Measurements from ENCODE around the gene FAM3C.
"Not testable (repeated sequence)": the region's sequence is repeated elsewhere in the genome, so short reads cannot be mapped to it uniquely, and the experiment has no call there.

FAM3C gene

DNA sequence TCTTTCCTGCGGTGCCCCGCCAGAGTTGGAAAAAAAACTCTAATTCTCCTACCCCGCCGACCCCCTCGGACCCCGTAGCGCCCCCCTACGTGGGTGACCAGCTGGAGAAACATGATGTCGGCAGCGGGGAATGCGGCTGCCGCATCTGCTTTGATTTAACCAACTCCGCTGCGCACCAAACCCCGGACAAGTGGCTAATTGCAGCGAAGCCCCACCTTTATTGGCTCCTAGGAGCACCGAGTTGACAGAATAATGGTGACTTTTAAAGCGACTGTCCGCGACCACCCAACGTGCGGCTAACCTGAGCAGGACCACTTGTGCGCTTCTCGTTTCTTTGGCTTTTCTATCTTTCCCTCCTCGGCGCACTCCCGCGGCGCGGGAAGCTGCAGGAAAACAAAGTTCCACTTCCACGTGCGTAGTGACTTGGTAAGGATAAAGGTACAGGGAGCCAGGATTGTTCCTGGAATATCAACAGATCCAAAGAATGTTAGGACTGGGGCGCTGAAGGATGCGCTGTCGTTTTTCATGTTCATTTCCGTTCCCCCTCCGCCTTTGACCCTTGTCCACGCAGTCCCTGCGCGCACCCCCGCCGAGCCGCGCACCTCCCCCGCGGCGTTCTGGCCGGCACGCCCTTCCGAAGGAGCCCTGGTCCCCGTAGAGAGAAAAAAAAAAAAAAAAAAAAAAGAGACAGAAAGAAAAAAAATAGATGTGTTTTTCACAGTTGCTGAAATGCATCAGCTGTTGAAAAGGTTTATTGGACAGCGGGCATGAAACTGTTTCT, 65.9 kb downstream of the FAM3C start:
- DNase-seq = peak; percentile 47

DNA sequence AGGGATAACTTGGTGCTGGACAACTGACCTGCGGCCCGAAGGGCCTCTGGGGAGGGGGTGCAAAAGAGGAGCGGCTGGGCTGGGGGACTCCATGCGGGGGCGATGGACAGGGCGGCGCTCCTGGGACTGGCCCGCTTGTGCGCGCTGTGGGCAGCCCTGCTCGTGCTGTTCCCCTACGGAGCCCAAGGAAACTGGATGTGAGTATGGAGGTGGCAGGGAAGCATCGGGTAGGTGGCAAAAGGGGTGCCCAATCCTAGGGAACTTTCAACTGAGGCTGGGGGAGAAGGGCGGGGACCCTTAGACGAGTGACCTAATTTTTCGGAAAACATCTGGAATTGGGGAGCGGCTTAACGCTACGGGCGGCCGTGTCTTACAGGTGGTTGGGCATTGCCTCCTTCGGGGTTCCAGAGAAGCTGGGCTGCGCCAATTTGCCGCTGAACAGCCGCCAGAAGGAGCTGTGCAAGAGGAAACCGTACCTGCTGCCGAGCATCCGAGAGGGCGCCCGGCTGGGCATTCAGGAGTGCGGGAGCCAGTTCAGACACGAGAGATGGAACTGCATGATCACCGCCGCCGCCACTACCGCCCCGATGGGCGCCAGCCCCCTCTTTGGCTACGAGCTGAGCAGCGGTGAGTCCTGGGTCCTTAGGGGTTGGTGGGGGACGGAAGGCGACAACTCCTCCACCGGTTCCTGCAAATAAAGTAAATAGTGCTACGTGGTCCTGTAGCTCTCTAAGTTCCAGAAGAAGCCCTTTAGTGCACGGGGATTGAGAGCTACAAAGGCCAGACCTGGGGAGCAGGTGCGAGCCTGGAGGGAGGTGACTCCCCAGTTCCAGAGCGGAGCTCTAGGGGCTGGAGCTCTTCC, 66.7 kb downstream of the FAM3C start:
- peak; percentile 87 for DNase-seq

DNA sequence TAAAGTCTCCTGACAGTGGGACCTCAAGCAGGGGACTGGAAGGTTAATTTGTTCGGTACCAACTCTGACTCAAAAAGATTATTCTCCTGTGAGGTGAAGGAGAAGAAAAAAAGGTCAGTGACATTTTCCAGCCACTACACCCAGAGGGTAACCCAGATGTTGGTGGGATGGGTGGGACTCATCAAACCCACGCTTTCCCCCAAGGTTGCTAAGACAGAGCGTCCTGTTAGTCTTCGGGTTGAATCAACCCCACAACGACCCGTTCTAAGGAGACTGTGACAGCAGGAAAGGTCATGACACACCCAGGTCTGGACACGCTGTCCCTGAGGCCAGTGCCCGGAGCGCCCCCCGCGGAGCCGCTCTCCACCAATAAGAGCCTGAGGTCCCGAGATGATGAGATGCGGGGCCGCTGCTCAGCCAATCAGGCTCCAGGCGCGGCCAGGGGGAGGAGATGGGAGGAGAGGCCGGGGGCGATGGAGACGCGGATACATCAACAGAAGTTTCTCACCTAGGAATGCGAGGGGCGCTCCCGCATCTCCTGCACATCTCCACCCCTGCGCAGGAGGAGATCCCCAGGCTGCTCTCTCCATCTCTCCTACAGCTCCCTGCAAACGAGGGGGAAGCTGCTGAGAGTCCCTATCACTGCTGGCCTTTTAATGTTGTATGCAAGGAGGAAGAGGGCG, 67.5 kb downstream of the FAM3C start, which contains the start of gene WNT16:
Gene WNT16, plus strand, starts transcription at position 493 of the 683 bp plus-strand sequence. CDS start 293 bp downstream, outside the sequence.
- no peak for DNase-seq

DNA sequence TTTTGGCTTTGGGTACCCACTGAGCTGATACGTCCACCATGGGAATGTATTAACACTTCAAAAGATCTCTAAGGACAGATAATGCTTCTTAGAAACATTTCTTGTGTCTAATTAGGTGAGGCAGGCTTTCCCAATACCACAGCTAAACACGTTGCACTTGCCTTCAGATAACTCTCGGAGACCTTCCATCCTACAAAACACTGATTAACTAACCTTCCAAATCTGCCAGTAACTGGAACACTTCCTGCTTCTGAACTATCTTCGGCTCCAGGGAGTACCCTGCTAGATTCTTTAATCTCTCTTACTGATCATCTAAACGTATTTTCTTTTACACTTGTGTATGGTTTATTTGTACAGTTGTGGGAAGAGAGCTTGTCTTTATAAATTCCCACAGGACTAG, 68.4 kb downstream of the FAM3C start:
- no peak for DNase-seq

DNA sequence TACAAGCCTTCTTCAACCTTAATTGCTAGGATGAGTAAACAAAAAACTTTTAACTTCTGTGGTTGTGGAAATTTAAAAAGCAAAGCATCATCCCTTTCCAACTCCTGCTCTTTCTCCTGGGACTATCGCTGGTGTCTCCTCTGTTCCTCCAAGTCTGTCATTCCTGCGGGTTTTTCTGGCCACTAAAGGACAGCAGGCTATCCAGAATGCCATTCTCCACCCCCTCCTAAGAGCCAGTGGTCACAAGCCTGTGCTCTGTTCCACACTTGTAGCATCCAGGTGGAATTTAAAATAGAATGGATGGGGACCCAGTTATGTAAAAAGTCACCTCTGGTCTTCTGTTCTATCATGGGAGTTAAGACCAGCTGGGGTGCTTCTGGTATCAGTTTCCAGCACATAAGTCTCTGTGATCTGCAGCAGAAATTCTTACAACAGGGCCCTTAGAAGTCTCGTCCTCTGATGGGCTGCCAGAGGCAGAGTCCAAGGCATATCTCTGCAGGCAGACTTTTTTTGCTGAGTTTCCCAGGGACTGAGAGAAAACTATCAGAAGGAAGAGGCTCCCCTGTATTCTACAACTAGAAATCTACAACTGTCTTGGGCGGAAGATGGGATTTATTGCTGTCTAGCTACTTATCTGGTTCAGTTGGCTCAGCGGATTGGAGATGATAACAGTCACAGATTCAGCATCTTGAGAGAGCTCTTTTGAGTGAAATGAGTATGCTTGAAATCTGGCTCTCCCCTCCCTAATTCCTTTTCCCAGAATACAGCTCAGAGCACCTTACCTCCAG, 72.4 kb downstream of the FAM3C start:
- no peak for DNase-seq

DNA sequence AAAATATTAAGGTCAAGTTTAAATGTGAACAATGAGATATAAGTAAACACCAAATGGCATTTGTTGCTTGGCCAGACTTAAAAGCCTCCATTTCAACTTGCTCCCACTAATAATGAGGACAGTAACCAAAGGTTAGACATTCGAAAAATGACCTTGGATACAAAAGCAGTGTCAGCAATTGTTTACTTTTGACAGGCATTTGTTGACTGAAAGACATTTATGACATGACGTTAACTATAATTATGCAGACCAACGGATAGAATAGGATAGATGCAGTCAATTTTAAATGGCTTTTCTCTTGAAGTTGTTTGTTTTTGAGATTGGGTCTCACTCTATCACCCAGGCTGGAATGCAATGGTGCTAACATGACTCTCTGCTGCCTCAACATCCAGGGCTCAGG, 73.6 kb downstream of the FAM3C start:
- DNase-seq = no peak

DNA sequence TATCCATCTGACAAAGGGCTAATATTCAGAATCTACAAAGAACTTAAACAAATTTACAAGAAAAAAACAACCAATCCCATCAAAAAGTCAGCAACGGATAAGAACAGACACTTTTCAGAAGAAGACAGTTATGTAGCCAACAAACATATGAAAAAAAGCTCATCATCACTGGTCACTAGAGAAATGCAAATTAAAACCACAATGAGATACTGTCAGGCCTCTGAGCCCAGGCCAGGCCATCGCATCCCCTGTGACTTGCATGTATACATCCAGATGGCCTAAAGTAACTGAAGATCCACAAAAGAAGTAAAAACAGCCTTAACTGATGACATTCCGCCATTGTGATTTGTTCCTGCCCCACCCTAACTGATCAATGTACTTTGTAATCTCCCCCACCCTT, 80.9 kb downstream of the FAM3C start:
- not testable (repeated sequence) for DNase-seq

DNA sequence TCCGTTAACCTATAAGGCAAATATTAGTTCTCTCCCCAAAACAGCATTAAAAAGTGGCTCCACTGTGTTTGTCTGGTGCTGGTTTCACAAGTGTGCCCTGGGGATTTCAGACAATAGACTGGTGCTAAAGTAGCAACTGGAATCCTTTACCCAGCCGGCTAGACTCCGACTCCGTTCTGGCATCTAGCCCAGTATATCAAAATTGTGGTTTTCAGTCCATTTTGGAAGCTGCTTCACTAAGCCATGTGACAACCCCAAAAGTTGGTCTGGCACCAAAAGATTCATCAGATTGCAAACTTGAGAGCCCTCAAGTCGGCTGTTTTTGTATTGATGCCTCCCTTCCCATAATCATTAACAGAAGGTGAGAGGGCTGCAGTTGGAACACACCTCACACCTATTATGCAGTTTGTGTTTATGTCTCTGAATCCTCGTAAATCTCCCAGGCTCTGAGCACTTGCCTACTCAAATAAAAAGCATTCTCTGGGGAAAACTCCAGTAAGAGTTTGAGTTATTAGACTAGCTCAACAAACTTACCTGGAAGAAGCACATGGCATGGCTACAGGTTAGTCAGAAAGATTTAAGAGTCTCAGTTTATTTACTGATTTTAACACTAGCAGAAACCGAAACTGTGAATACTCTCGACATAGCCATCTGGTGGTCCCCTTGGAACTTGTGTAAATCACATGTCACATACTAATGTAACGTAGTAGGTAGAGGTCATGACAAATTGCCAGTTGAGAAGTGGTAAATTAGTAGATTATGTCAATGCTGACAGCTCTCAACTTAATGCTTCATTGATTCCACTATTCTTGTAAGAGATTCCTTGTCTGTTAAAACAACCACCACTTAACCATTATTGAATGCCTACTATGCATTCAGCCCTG, 82.1 kb downstream of the FAM3C start:
- peak; percentile 96 for DNase-seq

DNA sequence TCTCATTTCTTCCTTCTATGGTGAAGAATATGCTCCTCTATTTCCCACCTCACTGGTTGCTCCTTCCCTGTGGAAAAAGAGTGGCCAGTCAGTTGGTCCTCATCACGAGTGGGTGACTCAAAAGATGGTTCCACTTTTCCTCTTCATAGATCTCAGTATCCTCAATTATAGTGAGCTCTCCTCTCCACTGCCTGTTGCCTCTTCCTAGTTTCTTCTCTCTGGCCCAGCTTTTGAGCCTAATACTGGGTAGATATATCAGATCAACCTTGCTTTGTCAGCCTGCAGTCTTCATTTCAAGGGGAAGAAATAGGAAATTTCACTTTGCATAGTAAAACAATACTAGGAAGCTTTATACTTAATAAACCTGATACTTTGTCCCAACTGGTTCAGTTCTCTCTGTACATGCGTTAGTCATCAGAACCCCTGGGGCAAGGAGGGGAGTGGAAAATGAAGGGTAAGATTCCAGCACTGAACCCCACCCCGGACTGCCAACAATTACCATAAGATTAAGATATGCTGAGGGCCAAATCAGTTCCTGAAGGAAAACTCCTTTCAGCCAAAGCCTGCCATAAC, 82.8 kb downstream of the FAM3C start:
- no peak for DNase-seq

DNA sequence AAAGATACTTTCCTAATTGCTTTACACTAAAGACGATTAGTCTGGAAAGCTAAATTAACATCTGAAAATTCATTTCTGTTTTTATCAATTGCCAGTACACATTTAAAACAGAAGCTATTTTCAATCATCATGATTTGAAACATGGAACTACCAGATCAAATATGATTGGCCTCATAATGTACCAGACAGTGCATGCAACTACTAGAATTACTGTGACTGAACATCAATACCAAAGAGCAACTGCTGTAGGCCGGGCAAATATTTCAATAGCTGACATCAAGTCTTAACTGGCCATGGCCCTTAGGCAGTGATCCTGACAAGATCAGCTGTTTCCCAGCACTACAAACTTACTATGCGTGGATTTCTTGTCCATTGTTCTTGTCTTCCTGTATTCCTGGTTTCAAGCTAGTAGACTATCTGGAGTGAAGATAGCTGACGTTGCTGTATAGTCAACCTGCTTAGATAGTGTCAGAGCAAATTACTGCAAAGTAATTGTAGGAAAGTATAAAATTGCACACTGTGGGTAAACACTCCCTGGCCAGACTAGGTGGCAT, 89.0 kb downstream of the FAM3C start:
- no peak for DNase-seq

DNA sequence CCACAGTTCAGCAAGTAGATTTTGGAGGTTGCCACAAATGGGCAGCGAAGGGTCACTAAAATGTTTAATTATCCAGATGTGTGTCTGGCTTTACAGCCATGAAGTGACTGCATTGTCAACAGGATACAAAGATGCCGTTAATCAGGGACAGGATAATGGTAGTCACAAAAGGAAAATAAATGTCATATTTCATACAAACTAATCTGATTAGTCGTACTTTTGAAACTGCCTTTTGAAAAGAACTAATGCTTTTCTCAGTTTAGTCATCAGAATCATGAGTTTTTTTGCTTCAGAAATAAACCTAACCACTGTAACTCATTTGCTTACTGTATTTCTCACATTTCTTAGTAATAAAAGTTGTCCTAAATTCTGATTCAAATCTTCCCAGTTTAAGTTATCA, 89.5 kb downstream of the FAM3C start:
- DNase-seq = no peak

DNA sequence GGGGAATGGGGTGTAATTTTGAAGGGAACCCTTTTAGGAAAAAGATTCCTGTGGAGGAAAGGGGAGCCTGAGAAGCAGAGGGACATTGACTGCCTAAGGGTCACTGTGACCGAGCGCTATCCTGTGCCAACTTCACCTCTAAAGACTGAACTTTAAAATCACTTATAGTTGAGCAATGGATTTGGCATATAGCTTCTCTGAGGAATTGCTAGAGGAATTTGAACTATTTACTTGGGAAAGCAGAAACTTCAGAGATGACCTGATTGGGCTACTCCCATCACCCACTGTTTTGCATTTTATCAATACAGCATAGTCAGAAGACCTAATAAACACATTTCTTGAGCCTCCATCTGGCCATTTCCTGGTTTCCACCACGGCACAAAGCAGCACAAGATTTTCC, 91.0 kb downstream of the FAM3C start:
- no peak for DNase-seq

DNA sequence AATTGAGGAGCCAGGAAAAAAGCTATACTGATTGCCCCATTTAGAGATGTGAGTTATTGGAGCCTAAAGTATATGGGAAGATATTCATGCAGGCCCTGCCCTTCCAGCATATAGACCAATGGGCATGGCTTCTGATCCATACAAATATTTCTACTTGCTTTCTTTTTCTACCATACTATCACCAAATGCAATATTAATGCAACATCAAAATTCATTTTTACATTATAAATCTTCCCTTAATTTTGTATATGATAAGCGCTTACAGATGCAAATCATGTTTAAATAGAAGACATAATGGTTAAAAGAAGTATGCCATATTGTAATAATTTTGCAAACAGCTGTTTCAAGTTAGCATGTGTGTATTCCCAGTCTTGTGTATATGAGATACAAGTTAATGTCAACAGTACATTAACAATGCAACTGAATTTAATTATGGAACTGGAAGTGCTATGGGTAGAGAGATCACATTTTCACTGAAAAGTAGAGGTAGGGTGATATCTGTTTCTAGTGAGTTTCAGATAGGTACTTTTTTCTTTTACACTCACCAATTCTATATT, 91.9 kb downstream of the FAM3C start:
- DNase-seq = no peak

DNA sequence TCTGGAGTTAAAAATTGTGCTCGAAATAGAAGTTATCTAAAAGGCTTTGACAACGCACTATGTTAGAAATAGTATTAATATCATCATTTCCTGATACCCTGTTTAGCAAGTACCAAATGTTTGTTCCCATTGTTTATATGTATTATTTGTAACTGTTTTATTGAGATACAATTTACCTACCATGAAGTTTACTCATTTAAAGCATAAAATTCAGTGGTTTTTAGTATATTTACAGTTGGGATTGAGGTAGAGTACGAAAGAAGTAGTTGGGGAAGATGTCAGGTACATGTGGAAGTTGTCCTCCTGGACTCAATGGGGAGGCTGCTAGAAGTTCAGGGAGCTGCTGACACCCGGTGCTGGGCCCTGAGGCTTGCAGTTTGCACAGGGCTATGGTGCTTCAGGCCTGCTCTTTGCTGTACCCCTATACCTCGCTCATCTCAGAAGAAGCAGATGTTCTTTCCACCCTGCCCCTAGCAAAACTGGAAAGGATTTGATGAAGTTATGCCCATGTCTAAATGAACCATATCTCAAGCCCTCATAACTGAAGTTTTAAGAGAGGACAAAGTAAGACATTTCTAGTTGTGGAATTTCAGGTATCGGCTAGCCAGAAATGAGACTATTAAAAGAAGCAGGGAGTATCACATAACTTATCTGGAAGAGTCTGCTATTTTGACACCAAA, 92.5 kb downstream of the FAM3C start:
- DNase-seq = no peak

DNA sequence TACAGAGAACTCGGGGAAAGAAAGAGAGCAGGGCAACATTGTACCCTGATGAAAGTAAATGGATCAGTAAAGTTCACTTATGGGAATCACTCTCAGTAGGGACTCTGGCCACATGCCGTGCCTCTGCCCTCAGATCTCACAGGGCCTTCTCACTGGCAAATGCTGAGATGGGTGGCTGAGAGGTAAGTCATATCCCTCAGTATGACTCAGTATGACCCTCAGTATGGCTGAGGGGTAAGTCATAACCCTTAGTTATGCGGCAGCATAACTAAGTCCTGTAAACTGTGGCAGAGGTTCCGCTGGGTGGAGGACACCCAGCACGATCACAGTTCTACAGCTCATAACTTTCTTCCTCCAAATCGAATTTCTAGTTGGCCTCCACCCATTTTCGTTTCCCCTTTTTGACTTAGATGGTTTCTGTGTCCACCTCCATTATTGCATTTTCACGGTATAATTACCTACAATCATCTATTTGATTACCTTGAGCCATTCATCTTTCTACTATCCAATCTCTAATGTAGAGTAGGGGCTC, 93.8 kb downstream of the FAM3C start:
- DNase-seq = peak; percentile 58

DNA sequence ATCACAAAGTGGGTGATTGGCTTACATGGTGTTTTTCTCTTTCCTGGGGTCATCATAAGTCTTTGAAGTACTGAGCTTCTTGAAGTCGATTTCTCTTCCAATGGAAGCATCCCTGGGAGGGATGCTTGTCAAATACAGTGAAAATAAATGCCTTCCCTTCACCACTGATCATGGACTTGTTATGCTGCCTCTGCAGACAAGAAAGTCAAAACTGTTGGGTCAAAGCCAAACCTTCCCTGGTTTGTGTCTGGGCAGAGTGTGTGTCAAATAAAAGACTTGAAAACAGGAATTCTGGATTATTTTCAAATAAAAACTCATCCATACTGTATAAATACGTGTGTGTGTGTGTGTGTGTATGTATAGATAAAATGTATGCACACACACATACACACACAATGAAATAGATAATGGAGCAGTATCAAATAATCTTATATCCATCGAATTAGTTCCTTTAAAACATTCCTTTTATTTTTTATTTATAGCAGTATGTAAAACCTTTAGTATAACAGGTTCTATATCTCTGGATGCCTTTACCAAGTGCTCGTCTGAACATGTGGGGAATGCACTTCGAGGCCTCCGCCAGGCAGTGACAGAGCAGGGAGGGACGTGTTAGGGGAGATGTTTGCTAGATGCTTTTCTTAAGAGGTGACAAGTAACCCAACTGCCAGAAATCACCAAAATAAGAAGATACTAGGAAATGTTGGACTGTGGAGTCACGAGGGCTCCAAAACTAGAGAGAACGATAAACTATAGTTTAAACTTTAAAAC, 94.5 kb downstream of the FAM3C start:
- DNase-seq = no peak

DNA sequence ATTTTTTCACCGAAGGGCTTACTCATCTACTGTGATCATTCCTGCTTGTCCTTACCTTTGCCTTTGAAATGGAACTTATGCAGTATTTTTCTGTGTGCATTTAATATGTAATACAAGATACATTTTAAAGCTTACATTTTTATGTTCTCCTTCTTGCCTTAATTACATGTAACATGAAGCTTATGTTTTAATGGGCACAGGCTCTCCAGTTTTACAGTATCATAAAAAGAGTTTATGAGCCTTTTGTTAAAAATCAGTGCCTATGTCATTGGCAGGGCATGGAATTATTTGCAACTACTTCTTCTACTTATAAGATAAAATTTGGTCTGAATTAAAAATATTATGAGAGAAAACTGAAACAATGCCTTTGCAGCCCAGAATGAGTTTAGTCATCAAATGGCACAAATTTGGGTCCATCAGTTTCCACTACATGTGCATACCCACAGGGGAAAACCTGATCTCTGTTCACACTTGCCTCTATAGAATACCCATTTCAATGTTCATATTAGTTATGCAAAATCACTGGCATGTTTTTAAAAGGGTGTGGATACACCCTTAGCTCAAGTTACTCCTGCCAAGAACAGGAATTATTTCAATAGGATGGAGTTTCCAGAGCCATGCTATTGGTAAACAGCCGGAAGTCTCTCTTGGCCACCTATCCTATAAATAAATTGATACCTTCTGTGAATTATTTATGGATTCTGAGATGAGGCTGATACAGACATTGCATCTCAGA, 95.3 kb downstream of the FAM3C start:
- no peak for DNase-seq
